G401.6 (cell line): ENCODE data around the gene DDR1.
"Not testable (repeated sequence)": the region's sequence is repeated elsewhere in the genome, so short reads cannot be mapped to it uniquely, and the experiment has no call there.

Experiments used
- FAIRE-seq: peaks from 2 replicates; lab custom pipeline; 2012; peaks lifted over from hg19 to GRCh38; lab: Jason Lieb, UNC

The DDR1 gene

GRCh38 chr6:30854285-30855040, 29.9 kb upstream of the DDR1 start:
- FAIRE-seq: no peak

- no peak for FAIRE-seq
Measured at GRCh38 chr6:30855429-30856075, 28.8 kb upstream of the DDR1 start.

- FAIRE-seq: no peak
Measured at GRCh38 chr6:30857112-30857511, 27.2 kb upstream of the DDR1 start.

GRCh38 chr6:30857549-30857948, 26.8 kb upstream of the DDR1 start:
- no peak for FAIRE-seq

GRCh38 chr6:30859726-30860125, 24.6 kb upstream of the DDR1 start:
- FAIRE-seq: not testable (repeated sequence)

- no peak for FAIRE-seq
Measured at GRCh38 chr6:30861257-30862048, 22.9 kb upstream of the DDR1 start.

GRCh38 chr6:30862156-30862875, 22.0 kb upstream of the DDR1 start:
- FAIRE-seq: no peak

- FAIRE-seq: no peak
Measured at GRCh38 chr6:30864325-30864724, 20.0 kb upstream of the DDR1 start.

- FAIRE-seq: not testable (repeated sequence)
Measured at GRCh38 chr6:30869241-30869749, 15.0 kb upstream of the DDR1 start.

- FAIRE-seq: no peak
Measured at GRCh38 chr6:30870546-30870945, 13.8 kb upstream of the DDR1 start.

- FAIRE-seq: no peak
Measured at GRCh38 chr6:30871592-30872183, 12.6 kb upstream of the DDR1 start.

- FAIRE-seq: no peak
Measured at GRCh38 chr6:30873137-30873640, 11.1 kb upstream of the DDR1 start.

GRCh38 chr6:30873795-30874194, 10.5 kb upstream of the DDR1 start:
- FAIRE-seq: not testable (repeated sequence)

- no peak for FAIRE-seq
Measured at GRCh38 chr6:30875244-30876038, 8.9 kb upstream of the DDR1 start.

- FAIRE-seq: no peak
Measured at GRCh38 chr6:30876039-30876730, 8.1 kb upstream of the DDR1 start.

GRCh38 chr6:30877419-30878262, 6.7 kb upstream of the DDR1 start:
- peak; percentile 90 for FAIRE-seq

GRCh38 chr6:30879684-30880427, 4.5 kb upstream of the DDR1 start:
- no peak for FAIRE-seq

- FAIRE-seq: no peak
Measured at GRCh38 chr6:30880698-30881252, 3.5 kb upstream of the DDR1 start.
